ENCODE results near the gene RPF1. TPM values are rescaled to one million over a fixed set of nuclear protein-coding genes. Genes with fewer than 3 reads are reported as not detected.
"Not testable (repeated sequence)": the region's sequence is repeated elsewhere in the genome, so short reads cannot be mapped to it uniquely, and the experiment has no call there.

The RPF1 gene
- 97.5 TPM for polyA plus RNA-seq (2012; ENCODE audit: insufficient read depth, insufficient read length)

- H3K4me3 ChIP-seq (ENCODE audit: low read length), result peak within 1 kb of the TSS; percentile 97
- peak; percentile 84 for DNase-seq (ENCODE audit: low read depth, low spot score)
These were observed at the start of gene RPF1 for GRCh38 chr1:84478876-84479868. Gene RPF1, plus strand, starts transcription at chr1:84479266. Its CDS starts 16 bp downstream, at chr1:84479282.

- DNase-seq (ENCODE audit: low read depth, low spot score), result no peak
- no peak overlapping the region for H3K4me3 ChIP-seq (ENCODE audit: low read length)
These were observed 48.5 kb upstream of the RPF1 start for GRCh38 chr1:84430546-84430945.

GRCh38 chr1:84433258-84434080 lies 45.6 kb upstream of the RPF1 start:
- peak overlapping the region; percentile 27; the same call in 1 of the 2 replicates for H3K4me3 ChIP-seq (ENCODE audit: low read length)
- peak; percentile 86 for DNase-seq (ENCODE audit: low read depth, low spot score)

- H3K4me3 ChIP-seq (ENCODE audit: low read length), result no peak overlapping the region
- DNase-seq (ENCODE audit: low read depth, low spot score), result no peak
These were observed 44.8 kb upstream of the RPF1 start for GRCh38 chr1:84434081-84434769.

GRCh38 chr1:84434801-84435549 lies 44.1 kb upstream of the RPF1 start:
- no peak for DNase-seq (ENCODE audit: low read depth, low spot score)

GRCh38 chr1:84436876-84437655 lies 42.0 kb upstream of the RPF1 start:
- DNase-seq (ENCODE audit: low read depth, low spot score), result no peak
- no peak overlapping the region for H3K4me3 ChIP-seq (ENCODE audit: low read length)

More at GRCh38 chr1:84434801-84435549, 44.1 kb upstream of the RPF1 start:
- H3K4me3 ChIP-seq (ENCODE audit: low read length), result no peak overlapping the region

GRCh38 chr1:84442256-84442655 lies 36.8 kb upstream of the RPF1 start:
- DNase-seq (ENCODE audit: low read depth, low spot score), result peak; percentile 82
- H3K4me3 ChIP-seq (ENCODE audit: low read length), result no peak overlapping the region

- not testable (repeated sequence) for H3K4me3 ChIP-seq (ENCODE audit: low read length); DNase-seq (ENCODE audit: low read depth, low spot score)
These were observed 36.1 kb upstream of the RPF1 start for GRCh38 chr1:84442747-84443646.

- not testable (repeated sequence) for DNase-seq (ENCODE audit: low read depth, low spot score)
These were observed 30.4 kb upstream of the RPF1 start for GRCh38 chr1:84448704-84449103.

GRCh38 chr1:84450910-84451309 lies 28.2 kb upstream of the RPF1 start:
- no peak for DNase-seq (ENCODE audit: low read depth, low spot score)

More at GRCh38 chr1:84448704-84449103, 30.4 kb upstream of the RPF1 start:
- H3K4me3 ChIP-seq (ENCODE audit: low read length), result not testable (repeated sequence)

GRCh38 chr1:84452436-84452835 lies 26.6 kb upstream of the RPF1 start:
- no peak overlapping the region for H3K4me3 ChIP-seq (ENCODE audit: low read length)
- no peak for DNase-seq (ENCODE audit: low read depth, low spot score)

More at GRCh38 chr1:84450910-84451309, 28.2 kb upstream of the RPF1 start:
- H3K4me3 ChIP-seq (ENCODE audit: low read length), result no peak overlapping the region

GRCh38 chr1:84462118-84462517 lies 16.9 kb upstream of the RPF1 start:
- H3K4me3 ChIP-seq (ENCODE audit: low read length), result no peak overlapping the region
- no peak for DNase-seq (ENCODE audit: low read depth, low spot score)

- DNase-seq (ENCODE audit: low read depth, low spot score), result no peak
- no peak overlapping the region for H3K4me3 ChIP-seq (ENCODE audit: low read length)
These were observed 11.8 kb upstream of the RPF1 start for GRCh38 chr1:84467298-84467697.

- H3K4me3 ChIP-seq (ENCODE audit: low read length), result no peak overlapping the region
- DNase-seq (ENCODE audit: low read depth, low spot score), result no peak
These were observed 2.8 kb upstream of the RPF1 start for GRCh38 chr1:84476225-84476624.

GRCh38 chr1:84479998-84480397 lies 932 bp downstream of the RPF1 start:
- DNase-seq (ENCODE audit: low read depth, low spot score), result no peak
- H3K4me3 ChIP-seq (ENCODE audit: low read length), result peak overlapping the region; percentile 97

- DNase-seq (ENCODE audit: low read depth, low spot score), result no peak
- H3K4me3 ChIP-seq (ENCODE audit: low read length), result no peak overlapping the region
These were observed 1.6 kb downstream of the RPF1 start for GRCh38 chr1:84480650-84481049.

- no peak overlapping the region for H3K4me3 ChIP-seq (ENCODE audit: low read length)
- no peak for DNase-seq (ENCODE audit: low read depth, low spot score)
These were observed 2.3 kb downstream of the RPF1 start for GRCh38 chr1:84481317-84481716.

Data from Jurkat, Clone E6-1 (cell line).